HG03097 (cell line): ENCODE data around the gene ZXDC.

Experiments used
- ATAC-seq: cut with Tn5 transposase; IDR thresholded peaks from one replicate; pipeline ENCODE4 v1.9.1; 2021; ENCODE audit not compliant: unreplicated experiment, low FRiP score

The ZXDC gene

GRCh38 chr3:126493051-126493450 lies 17.4 kb upstream of the ZXDC start:
- ATAC-seq = no peak

DNA sequence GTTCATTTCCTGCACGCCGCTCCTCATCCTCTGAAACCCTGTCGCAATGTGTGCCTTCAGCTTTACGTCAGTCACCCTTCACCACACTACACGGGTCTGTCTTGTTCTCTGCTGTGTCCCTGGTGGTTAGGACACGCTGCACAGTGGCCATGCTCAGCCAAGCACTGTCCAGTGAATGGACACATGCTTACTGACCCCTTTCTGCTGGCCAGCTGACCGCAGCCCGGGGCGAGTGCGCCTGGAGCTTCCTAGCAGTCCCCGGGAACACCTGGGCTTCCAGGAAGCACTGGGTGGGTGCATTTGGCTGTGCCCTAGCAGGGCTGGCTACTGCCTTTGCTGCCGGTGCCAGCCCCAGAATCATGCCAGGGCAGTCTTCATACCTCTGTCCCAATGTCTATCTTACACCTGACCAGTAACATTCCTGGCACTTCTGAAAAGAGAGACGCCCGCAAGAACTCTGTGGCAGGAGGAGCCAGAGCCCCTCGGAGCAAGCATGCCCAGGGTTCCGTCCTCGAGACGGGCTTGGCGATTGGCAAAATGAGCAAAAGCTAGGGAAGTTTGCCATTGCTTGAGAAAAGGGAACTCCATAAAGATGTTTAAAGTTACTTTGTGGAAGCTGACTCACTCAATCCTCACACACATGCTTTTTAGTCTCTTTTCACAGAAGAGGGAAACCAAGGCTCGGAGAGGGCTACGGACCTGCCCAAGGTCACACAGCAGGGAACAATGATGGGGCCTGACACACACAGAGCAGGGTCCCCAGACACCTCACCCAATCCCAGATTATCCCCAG lies 15.7 kb upstream of the ZXDC start:
- ATAC-seq = no peak

- ATAC-seq = no peak
Measured at GRCh38 chr3:126490619-126491018, 14.9 kb upstream of the ZXDC start.

GRCh38 chr3:126488886-126489569 lies 13.3 kb upstream of the ZXDC start:
- no peak for ATAC-seq

GRCh38 chr3:126488185-126488584 lies 12.5 kb upstream of the ZXDC start:
- no peak for ATAC-seq

DNA sequence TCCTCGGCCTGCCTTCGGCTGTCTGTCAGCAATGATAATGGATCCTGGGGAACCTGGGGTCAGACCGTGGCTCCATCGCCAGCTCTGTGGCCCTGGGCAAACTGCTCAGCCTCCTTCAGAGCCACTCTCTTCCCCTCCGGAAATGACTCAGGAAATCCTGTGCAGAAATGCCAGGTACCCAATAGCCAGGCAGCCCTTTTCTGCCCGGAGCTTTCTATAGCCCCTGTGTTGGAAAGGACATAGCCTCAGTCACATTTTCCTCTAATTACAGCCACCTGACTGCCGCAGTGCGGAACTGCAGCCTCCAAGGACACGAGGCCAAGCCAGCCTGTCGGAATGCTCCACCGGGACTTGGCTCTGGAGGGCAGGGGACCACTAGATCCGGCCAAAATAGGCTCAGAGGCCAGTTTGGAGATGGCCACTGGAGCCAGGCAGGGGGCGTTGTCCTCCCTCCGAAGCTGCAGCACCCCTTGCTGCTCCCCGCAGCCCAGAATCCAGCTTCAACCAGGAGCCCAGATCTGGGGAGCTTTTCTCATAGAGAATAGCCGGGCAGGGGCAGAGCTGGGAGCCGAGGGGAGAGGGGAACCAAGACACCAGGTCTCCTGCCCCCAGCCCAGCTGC lies 11.6 kb upstream of the ZXDC start:
- no peak for ATAC-seq

DNA sequence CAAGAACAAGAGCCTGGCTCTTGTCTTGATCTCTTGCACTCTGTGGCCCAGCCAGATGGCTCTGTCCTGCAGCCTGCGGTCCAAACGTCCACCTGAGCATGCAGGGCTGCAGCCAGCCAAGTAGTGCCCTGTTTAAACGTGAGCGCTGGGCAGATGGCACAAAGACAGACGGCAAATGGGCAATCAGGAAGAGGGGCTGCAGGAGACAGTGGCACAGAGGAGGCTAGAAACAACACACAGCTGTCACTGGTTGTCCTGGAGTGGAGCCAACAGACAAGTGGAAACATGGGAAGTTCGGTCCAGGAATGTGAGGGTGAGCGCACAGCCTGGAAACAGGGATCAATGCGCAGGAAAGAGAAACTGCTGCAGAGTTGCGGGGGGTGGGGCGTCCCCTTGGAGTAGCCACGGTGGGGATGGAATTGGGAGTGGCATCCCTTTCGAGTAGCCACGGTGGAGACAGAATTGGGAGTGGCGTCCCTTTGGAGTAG lies 10.7 kb upstream of the ZXDC start:
- ATAC-seq = no peak

DNA sequence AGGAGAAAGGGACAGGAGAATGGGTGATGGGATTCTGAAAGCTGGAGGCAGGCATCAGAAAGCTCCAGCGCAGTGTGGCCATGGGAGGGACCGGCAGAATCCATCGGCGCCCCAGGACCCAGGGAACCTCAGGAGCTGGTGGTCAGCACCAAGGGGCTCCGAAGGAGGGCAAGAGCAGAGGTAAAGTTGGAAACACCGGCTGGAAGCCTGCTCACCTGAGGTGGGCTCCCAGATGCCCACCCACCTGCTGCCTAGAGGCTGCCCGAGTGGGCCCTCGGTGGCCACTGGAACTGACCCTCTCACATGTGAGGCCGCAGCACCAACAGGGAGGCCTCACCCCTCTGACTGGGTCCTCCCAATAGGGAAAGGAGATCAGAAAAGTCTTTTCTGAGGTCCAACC lies 10.3 kb upstream of the ZXDC start:
- ATAC-seq = no peak

DNA sequence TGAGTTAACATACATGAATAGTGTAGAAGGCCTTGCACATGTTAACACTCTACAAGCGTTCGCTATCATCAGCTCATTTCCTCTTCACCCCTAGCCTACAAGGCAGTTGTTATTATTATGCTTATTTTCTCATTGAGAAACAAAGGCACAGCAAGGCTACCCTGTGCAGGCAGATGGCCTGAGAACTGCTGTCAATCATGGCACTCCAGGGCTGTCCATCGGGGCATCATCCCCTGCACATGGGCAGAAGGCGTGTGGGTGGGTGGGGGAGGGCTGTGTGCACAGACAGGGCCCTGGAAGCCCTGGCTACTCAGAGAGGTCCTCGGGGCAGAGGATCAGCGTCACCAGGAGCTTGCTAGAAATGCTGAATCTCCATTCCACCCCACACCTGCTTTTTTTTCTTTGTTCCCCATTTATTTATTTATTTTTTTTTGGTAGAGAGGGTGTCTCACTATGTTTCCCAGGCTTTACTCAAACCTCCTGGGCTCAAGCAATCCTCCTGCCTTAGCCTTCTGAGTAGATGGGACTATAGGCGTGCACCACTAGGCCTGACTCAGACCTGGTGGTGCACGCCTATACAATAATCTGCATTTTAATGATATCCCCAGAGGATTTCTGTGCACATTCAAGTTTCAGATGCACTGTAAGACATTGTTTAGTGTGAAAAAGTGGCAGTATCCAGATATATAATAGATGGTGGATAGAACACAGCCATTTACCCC lies 9.6 kb upstream of the ZXDC start:
- no peak for ATAC-seq

- no peak for ATAC-seq
Measured at GRCh38 chr3:126484662-126485061, 9.0 kb upstream of the ZXDC start.

DNA sequence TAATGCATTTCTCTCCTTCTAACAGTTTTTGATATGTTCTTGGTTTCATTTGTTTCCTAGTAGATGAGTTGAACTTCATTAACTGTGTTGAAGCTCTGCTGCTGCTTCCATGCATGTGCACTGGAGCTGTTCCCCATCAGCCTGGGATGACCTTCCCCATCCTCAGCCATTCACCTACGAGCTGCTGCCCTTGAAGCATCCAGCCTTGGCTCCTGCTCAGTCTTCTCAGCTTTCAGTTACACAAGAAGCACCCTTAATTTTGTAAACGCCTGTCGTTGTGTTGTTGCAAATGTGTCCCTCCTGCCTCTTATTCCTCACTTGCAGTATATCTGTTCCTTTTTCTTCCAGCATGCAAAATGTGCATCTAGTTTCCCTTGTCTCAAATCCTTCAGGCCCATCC lies 8.5 kb upstream of the ZXDC start:
- ATAC-seq = no peak

- ATAC-seq = no peak
Measured at GRCh38 chr3:126483321-126483761, 7.7 kb upstream of the ZXDC start.

GRCh38 chr3:126482503-126483255 lies 7.0 kb upstream of the ZXDC start:
- ATAC-seq = no peak

- ATAC-seq = no peak
Measured at GRCh38 chr3:126481808-126482502, 6.3 kb upstream of the ZXDC start.

DNA sequence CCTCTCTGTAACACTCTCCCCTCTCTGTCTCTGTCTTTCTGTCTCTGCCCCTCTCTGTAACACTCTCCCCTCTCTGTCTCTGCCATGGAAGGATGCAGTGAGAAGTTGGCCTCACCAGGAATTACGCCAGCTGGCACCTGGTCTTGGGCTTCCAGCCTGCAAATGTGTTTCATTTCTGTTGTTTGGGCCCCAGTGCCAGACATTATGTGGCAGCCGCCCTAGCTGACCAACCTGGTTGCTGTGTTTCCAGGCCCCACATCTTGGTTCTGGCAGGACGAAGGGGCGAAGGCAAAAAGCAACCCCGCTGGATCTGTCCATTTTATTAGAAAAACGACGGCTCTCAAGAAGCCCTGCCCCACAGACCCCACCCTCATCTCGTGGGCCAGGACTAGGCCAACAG lies 5.2 kb upstream of the ZXDC start:
- no peak for ATAC-seq

GRCh38 chr3:126480206-126480605 lies 4.5 kb upstream of the ZXDC start:
- no peak for ATAC-seq

DNA sequence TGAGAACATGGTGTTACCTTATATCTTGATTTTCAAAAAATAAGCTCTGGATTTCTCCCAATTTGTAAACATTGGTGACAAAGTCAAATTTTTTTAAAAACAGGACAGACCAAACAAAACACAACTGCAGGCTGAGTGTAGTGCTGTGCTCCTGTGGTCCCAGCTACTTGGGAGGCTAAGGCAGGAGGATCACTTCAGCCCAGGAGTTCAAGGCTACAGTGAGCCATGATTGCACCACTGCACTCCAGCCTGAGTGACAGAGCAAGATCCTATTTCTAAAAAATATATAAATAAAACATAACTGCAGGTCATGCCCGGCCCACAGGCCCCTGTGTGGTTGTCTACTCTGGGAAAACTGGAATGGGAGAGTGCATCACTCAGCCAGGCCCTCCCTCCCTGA lies 4.0 kb upstream of the ZXDC start:
- no peak for ATAC-seq

DNA sequence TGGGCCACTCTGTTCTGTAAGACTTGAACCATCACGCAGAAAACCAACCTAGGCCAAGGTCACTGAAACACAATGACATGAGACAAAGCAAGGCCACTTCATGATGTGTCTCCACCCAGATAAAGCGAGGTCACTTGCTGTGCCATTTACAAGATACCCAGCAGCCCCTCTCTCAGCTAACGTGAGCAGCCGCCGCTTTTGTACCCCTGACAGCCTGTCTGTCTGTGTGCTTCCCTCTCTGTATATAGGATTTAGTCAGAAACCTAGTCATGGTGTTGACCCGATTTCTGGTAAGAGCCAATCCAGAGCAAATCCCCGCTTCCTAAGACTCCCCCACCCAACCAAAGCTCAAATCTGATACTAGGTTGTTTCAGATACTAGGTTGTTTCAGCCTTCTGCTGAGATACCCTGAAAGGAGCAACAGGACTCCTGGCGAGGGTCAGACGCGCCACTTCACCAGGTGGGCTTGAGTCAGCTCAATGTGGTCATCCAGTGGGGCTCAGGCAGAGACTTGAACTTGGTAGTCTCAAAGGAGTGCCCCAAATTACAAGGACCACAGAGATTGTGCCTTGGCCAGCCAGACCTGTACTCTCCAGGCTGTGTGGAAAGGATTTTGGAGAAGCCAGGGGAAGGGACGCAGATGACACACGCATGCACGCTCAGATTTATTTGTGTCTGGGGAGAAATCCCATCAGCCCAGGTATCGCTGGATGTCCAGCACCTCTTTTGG lies 3.1 kb upstream of the ZXDC start:
- ATAC-seq = no peak

DNA sequence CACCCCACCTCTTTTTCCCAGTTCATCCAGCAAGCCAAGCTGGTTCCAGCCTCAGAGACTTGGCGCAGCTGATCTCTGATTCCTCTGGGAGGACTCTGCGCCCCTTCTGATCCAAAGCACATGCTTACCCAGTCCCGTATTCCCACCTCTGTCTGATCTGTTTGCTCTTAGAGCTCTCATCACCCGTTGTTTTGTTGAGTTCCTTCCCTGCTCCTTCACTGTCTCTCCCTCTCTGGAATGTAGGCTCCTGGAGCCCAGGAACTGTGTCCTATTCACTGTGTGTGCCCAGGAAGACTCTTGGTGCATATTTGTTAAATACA lies 1.3 kb upstream of the ZXDC start:
- no peak for ATAC-seq
